Measurements from ENCODE around the gene TMEM273. TPM values are rescaled to one million over a fixed set of nuclear protein-coding genes. Genes with fewer than 3 reads are reported as not detected.

Gene TMEM273
- total RNA-seq, 2 donors from 2014 or later = 9.6 to 14.8 TPM

DNA sequence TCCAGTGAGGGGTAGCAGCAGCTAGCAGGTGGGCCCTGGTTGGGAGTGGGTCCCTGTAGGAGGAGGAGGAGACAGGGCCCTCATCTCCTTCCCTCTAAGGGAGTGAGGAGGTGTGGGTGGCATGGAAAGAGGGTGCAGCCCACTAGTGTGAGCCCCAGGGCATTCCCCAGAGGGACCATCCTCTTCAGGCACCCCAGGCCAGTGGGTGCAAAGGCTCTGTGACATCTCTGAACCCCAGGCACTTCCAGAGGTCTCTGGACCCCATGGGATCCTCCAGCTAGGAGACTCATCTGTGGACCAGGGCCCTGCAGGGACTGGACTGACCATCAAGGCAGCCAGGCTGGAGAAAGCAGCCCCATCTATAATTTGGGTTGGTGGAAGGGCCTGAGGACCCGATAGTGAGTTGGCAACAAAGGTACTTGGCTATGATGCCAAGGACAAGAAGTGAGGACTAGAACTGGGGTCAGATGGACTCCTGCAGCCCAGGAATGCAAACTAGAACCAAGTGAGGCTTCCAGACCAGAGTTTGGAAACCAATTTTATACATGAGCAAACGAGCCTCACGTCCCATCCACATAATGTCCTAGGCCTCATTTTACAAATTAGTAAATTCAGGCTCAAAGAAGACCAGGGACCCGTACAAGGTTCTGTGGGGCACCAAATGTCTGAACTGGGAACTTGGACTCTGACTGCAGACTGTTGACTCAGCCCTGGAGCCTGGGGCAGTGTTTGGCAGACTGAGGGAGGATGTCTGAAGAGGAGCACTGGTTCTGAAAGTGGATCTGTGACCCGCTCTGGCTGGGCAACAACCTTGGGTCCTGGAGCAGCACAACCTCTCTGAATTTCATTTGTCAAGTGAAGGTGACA lies 71.4 kb downstream of the TMEM273 start:
- no peak overlapping the region for H3K4me3 ChIP-seq
- TF ChIP-seq, protein P1, sequence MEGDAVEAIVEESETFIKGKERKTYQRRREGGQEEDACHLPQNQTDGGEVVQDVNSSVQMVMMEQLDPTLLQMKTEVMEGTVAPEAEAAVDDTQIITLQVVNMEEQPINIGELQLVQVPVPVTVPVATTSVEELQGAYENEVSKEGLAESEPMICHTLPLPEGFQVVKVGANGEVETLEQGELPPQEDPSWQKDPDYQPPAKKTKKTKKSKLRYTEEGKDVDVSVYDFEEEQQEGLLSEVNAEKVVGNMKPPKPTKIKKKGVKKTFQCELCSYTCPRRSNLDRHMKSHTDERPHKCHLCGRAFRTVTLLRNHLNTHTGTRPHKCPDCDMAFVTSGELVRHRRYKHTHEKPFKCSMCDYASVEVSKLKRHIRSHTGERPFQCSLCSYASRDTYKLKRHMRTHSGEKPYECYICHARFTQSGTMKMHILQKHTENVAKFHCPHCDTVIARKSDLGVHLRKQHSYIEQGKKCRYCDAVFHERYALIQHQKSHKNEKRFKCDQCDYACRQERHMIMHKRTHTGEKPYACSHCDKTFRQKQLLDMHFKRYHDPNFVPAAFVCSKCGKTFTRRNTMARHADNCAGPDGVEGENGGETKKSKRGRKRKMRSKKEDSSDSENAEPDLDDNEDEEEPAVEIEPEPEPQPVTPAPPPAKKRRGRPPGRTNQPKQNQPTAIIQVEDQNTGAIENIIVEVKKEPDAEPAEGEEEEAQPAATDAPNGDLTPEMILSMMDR (IDR thresholded peaks at IDR 0.05) = no peak
- H3K36me3 ChIP-seq = no peaks in the 10 kb centered on the region
- H3K27ac ChIP-seq = peak overlapping the region in 1 of 2 donors; percentile 20
- no peaks in the 10 kb centered on the region for H3K27me3 ChIP-seq (replicated peaks; ENCODE audit: insufficient read depth)
- no peak for ATAC-seq (ENCODE audit: insufficient number of reproducible peaks, low FRiP score, low read depth)
- peaks cover 14 to 35% of the 10 kb centered on the region in 2 donors for H3K4me1 ChIP-seq (ENCODE audit: control insufficient read depth in 1 of 2, low read depth in 2 of 2)
- DNase-seq (ENCODE audit: low spot score) = no peak
- H3K9me3 ChIP-seq = no peaks in the 10 kb centered on the region

DNA sequence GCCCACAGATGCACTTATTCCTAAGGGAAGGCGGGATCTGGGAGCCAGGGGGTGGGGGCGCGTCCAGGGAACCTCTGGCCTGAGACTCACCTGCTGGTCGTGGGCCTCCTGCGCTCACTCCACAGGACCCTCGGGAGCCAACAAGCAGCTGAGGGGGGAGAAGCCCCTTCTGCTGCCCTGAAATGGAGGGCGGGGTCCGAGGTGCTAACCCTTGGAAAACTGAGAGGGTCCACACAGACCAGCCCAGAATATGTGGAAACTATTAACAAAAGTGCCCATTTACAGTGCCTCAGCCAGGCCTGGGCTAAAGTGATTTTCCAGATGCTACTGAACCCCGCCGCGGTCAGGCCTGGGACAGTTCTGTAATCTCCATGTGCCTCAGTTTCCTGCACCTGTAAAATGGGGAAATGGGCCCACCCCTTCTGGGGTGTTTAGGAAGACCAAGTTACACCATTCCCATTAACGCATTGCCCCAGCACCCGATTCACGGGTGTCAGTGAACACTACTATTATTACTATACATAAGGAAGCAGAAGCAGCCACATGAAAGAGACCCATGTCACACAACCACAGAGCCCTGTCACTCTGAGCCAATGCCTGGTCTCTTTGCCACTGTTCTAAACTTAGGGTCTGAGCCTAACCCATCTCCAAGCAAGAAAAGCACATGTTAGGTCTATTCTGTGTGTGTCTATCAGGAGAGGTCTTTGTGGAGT lies 72.2 kb downstream of the TMEM273 start:
- Histone ChIP-seq H3K4me1 (ENCODE audit: control insufficient read depth in 1 of 2, low read depth in 2 of 2) (peaks cover 21 to 43% of the 10 kb centered on the region in 2 donors), H3K4me3 (peak overlapping the region; percentile 61), H3K27me3 (replicated peaks; ENCODE audit: insufficient read depth) (no peaks in the 10 kb centered on the region), H3K27ac (peak overlapping the region; percentile 36 to 48), H3K9me3 (no peaks in the 10 kb centered on the region), H3K36me3 (no peaks in the 10 kb centered on the region)
- DNase-seq (ENCODE audit: low spot score) (no peak), ATAC-seq (ENCODE audit: insufficient number of reproducible peaks, low FRiP score, low read depth) (no peak)
- TF ChIP-seq, protein P1 (IDR thresholded peaks at IDR 0.05) = no peak

DNA sequence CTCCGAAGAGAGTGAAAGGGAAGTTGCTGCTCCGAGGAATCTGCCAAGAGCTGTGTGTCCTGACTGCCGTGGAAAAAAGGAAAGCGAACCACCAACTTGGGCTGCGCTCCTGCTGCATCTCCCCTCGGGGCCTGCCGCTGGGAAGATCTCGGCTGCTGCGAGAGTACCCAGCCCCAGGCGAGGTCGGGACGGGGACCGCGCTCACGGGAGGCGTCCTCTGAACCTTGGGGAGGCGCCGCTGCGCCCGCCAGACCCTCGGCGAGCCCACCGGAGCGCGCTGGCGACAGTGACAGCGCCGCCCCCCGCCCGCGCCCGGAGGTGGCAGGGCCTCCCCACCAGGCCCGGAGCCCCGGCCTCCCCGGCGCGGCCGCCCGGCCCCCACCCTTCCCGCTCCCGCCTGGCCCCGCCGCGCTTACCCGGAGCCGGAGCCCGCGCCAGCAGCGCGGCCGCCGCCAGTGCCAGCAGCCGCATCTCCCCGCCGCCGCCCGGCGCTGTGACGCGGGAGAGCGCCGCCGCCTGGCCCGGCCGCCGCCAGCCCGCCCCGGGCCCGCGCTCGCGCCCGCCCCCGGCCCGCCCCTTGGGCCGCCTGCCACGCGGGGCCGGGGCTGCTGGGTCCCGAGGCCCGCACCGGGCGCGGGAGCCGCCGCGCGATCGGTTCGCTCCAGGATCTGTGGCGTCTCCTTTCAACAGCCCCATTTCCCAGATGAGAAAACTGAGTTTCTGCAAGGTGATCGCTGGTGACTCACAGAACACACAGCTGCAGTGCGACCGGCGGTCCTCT lies 73.0 kb downstream of the TMEM273 start, which contains the start of gene VSTM4:
Gene VSTM4 (minus strand): TSS at position 508 of the 781 bp plus-strand sequence. CDS start 37 bp downstream, at position 471.
- DNase-seq (ENCODE audit: low spot score) (no peak), ATAC-seq (ENCODE audit: insufficient number of reproducible peaks, low FRiP score, low read depth) (no peak)
- peaks cover 27 to 51% of the 10 kb centered on the region in 2 donors for H3K4me1 ChIP-seq (ENCODE audit: control insufficient read depth in 1 of 2, low read depth in 2 of 2)
- H3K27me3 ChIP-seq (replicated peaks; ENCODE audit: insufficient read depth) = no peaks in the 10 kb centered on the region
- no peaks in the 10 kb centered on the region for H3K9me3 ChIP-seq
- H3K4me3 ChIP-seq = peak within 1 kb of the TSS; percentile 83
- no peaks in the 10 kb centered on the region for H3K36me3 ChIP-seq
- TF ChIP-seq, protein P1 (IDR thresholded peaks at IDR 0.05) = no peak
- peak within 1 kb of the TSS; percentile 79 for H3K27ac ChIP-seq

DNA sequence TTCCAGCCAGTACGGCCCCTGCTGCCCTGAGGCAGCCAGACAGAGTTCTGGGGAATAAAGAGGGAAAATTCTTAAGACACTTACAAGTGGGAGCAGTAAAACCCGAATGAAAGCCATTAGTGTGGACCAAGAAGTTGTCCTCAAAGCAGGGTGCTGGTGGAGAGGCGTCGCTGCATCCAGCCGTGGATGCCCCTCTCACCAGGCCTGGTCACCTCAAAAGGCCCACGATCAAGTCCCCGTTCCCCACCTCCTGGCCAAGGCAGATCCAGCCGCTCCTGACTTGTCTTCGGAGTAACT lies 73.5 kb downstream of the TMEM273 start:
- Histone ChIP-seq H3K4me3 (peak overlapping the region; percentile 83), H3K27me3 (replicated peaks; ENCODE audit: insufficient read depth) (no peaks in the 10 kb centered on the region), H3K27ac (peak overlapping the region; percentile 79), H3K9me3 (no peaks in the 10 kb centered on the region), H3K4me1 (ENCODE audit: control insufficient read depth in 1 of 2, low read depth in 2 of 2) (peaks cover 30 to 56% of the 10 kb centered on the region in 2 donors), H3K36me3 (no peaks in the 10 kb centered on the region)
- TF ChIP-seq, protein P1 (IDR thresholded peaks at IDR 0.05) = no peak
- no peak for DNase-seq (ENCODE audit: low spot score)
- ATAC-seq (ENCODE audit: insufficient number of reproducible peaks, low FRiP score, low read depth) = no peak

All from thoracic aorta (tissue), 2 donors.